Sigmoid colon (tissue), 7 donors: ENCODE results near the gene GPR160. TPM values are rescaled to one million over a fixed set of nuclear protein-coding genes. Genes with fewer than 3 reads are reported as not detected.
"Not testable (repeated sequence)": the region's sequence is repeated elsewhere in the genome, so short reads cannot be mapped to it uniquely, and the experiment has no call there.

ENCODE experiments used
- DNase-seq: peaks from one replicate; pipeline ENCODE4 v3.0.0-alpha.2; 2019
- H3K27ac ChIP-seq, 4 donors: fragments of 200-600 bp; sonication (generic); one replicate each; pipeline ENCODE4 v1.5.1; 2016 to 2019; ENCODE audit warnings: mild to moderate bottlenecking in 1 of 4
- H3K27me3 ChIP-seq, 3 donors: fragments of 200-600 bp; sonication (generic); one replicate each; pipeline ENCODE4 v1.5.1; 2019; ENCODE audit warnings: mild to moderate bottlenecking in 1 of 3
- H3K36me3 ChIP-seq, 4 donors: fragments of 200-600 bp; sonication (generic); one replicate each; pipeline ENCODE4 v1.5.1; 2016 to 2019
- H3K4me1 ChIP-seq, 4 donors: fragments of 200-600 bp; sonication (generic); one replicate each; pipeline ENCODE4 v1.5.1; 2017 to 2019
- H3K4me3 ChIP-seq, 4 donors: fragments of 200-600 bp; sonication (generic); one replicate each; pipeline ENCODE4 v1.5.1; 2017 to 2019; ENCODE audit warnings: mild to moderate bottlenecking in 2 of 4, moderate library complexity in 1 of 4
- H3K9me3 ChIP-seq, 4 donors: fragments of 200-600 bp in 3 of 4; sonication (generic) in 3 of 4; one replicate each; pipeline versions ENCODE4 v1.5.1 to v1.6.1; 2013 to 2019
- CTCF ChIP-seq, 4 experiments: fragments of 450-650 bp in 3 of 4; fragments of 200-600 bp in 1 of 4; IDR thresholded peaks; one replicate each; pipeline ENCODE4 v1.5.1; 2016 to 2019; ENCODE audit warnings: antibody characterized with exemption in 4 of 4, mild to moderate bottlenecking in 3 of 4, moderate library complexity in 2 of 4
- EP300 ChIP-seq, 4 donors: sonication (generic); formaldehyde crosslinking; IDR thresholded peaks; one replicate each; pipeline ENCODE4 v1.6.1; 2017; ENCODE audit warnings: antibody characterized with exemption in 4 of 4
- POLR2A ChIP-seq, 2 donors: fragments of 450-650 bp; IDR thresholded peaks; one replicate each; pipeline ENCODE4 v1.6.1; 2016; ENCODE audit warnings: antibody characterized with exemption in 2 of 2, mild to moderate bottlenecking in 2 of 2, moderate library complexity in 2 of 2
- POLR2AphosphoS5 ChIP-seq, 4 donors: sonication (generic); formaldehyde crosslinking; IDR thresholded peaks; one replicate each; pipeline ENCODE4 v1.6.1; 2017; ENCODE audit warnings: antibody characterized with exemption in 4 of 4
- WGBS, 2 donors: extraction: QIAGEN DNeasy Blood & Tissue Kit; methylation state at CpG; one replicate each; pipeline ENCODE4 v1.1.7; 2013; 5-methylcytosine and 5-hydroxymethylcytosine counted together
- intact Hi-C: fragments of 100-400 bp; cut with DNase I; formaldehyde crosslinking; loops from one replicate; pipeline ENCODE4 v1.15.1; 2023
- polyA plus RNA-seq, 3 donors: library from polyadenylated mRNA; stranded (reverse); fragments of 200-250 nt; gene quantifications; one replicate each; pipeline ENCODE4 v1.2.3, GENCODE V29; 2013
- total RNA-seq, 4 donors: library from RNA; depleted of rRNA; stranded (reverse); fragments of >200 nt; gene quantifications; one replicate each; pipeline ENCODE4 v1.1.0, GENCODE V29; 2016
- donor health status: healthy with polysubstance abuse.
- donor health status: Bipolar disorder and iron deficiency.
- donor health status: healthy.

GPR160 gene
- total and polyA plus RNA-seq, 7 donors = 0.16 to 93.7 (median 14.9) TPM; not detected in 1

DNA sequence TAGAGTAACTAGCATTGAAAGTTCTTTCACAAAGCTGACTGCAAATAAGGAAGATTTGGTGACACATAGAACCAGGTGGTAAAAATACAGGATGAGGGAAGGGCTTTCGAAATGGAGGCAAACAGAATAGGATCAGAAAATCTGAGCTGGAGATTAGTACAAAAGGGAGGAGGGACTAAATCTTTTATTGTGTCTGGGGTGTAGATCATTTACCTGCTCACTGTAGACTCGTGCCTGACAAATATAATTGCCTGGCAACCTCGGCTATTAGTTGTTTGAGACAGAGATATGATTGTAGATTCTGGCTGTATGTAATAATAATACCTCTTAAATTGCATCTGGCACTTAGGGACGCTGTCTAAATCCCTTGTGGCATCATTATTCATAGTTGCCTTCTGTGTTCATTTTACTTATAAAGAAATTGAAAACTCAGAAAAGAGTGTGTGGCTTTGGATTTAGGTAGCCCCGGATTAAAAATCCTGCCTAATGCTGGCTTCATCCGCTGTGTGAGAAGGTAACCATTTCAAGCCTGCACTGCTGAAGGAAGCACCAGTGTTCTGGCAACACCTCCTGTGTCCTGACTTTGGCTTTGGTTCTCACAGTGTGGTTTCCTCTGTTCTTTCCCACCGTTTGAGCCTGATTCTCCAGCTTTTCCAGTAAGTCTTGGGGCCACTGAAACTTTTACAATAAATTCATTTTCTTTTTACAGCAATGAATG, 25.0 kb upstream of the GPR160 start:
- intact Hi-C loops = no loop called here
- Histone ChIP-seq H3K27me3 (no peaks in the 10 kb centered on the region), H3K9me3 (no peaks in the 10 kb centered on the region), H3K27ac (no peak overlapping the region), H3K4me1 (no peaks in the 10 kb centered on the region), H3K36me3 (no peaks in the 10 kb centered on the region), H3K4me3 (no peak overlapping the region)
- 20 to 57% methylated on average over 7 of the region's 7 CpGs for WGBS, 2 donors
- TF ChIP-seq EP300 (IDR thresholded peaks at IDR 0.05) = no peak
- TF ChIP-seq CTCF (IDR thresholded peaks at IDR 0.05) = no peak
- no peak for TF ChIP-seq POLR2A (IDR thresholded peaks at IDR 0.05)
- no peak for TF ChIP-seq POLR2AphosphoS5 (IDR thresholded peaks at IDR 0.05)
- no peak for DNase-seq

- no peaks in the 10 kb centered on the region for H3K4me1 ChIP-seq
- WGBS, 2 donors = 92 to 94% methylated on average over 3 of the region's 3 CpGs
- intact Hi-C loops = no loop called here
- H3K27ac ChIP-seq = no peak overlapping the region
- H3K27me3 ChIP-seq = peaks cover 0 to 3% (median 0%) of the 10 kb centered on the region in 3 donors
- H3K4me3 ChIP-seq = no peak overlapping the region
- no peak for DNase-seq
- TF ChIP-seq CTCF (IDR thresholded peaks at IDR 0.05) (no peak), POLR2AphosphoS5 (IDR thresholded peaks at IDR 0.05) (no peak), POLR2A (IDR thresholded peaks at IDR 0.05) (no peak), EP300 (IDR thresholded peaks at IDR 0.05) (no peak)
- no peaks in the 10 kb centered on the region for H3K9me3 ChIP-seq
- no peaks in the 10 kb centered on the region for H3K36me3 ChIP-seq
These were observed 21.7 kb upstream of the GPR160 start for GRCh38 chr3:170016057-170016456.

- H3K27ac ChIP-seq, H3K27me3 ChIP-seq, intact Hi-C loops, H3K4me1 ChIP-seq, DNase-seq, H3K9me3 ChIP-seq, H3K4me3 ChIP-seq, H3K36me3 ChIP-seq: not testable (repeated sequence)
- 56 to 80% methylated on average over 4 of the region's 4 CpGs for WGBS, 2 donors
These were observed 18.5 kb upstream of the GPR160 start for GRCh38 chr3:170019306-170019705.

- H3K27me3 ChIP-seq = peaks cover 0 to 3% (median 0%) of the 10 kb centered on the region in 3 donors
- no peaks in the 10 kb centered on the region for H3K4me1 ChIP-seq
- DNase-seq = no peak
- no peak for TF ChIP-seq POLR2A (IDR thresholded peaks at IDR 0.05)
- no peak for TF ChIP-seq POLR2AphosphoS5 (IDR thresholded peaks at IDR 0.05)
- no peak for TF ChIP-seq CTCF (IDR thresholded peaks at IDR 0.05)
- TF ChIP-seq EP300 (IDR thresholded peaks at IDR 0.05) = no peak
- H3K4me3 ChIP-seq = no peak overlapping the region
- H3K9me3 ChIP-seq = no peaks in the 10 kb centered on the region
- intact Hi-C loops = no loop called here
- WGBS, 2 donors = 77 to 94% methylated on average over 3 of the region's 3 CpGs
- H3K36me3 ChIP-seq = no peaks in the 10 kb centered on the region
- H3K27ac ChIP-seq = no peak overlapping the region
These were observed 16.7 kb upstream of the GPR160 start for GRCh38 chr3:170021083-170021482.

DNA sequence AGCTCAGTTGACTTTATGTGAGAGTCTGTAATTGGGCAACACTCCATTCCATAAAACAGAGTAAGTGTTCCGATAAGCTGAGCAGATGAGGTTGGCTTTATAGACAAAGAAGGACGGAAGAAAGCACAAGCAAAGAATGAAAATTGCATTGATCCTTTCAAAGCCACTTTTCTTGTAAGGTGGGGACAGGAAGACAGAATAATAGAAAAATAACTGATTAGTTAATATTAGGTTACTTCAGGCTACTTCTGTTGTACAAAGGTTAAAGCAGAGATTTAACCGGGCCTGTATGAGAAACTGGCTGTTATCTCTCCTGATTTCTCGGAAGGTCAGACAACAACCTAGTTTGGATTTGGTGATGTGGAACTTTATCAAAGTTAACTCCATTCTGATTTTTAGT, 15.5 kb upstream of the GPR160 start:
- 92 to 95% methylated on average over 4 of the region's 4 CpGs for WGBS, 2 donors
- H3K27ac ChIP-seq = no peak overlapping the region

More for the DNA sequence above, 15.5 kb upstream of the GPR160 start:
- intact Hi-C loops = no loop called here
- no peak for TF ChIP-seq POLR2A (IDR thresholded peaks at IDR 0.05)
- no peak for TF ChIP-seq POLR2AphosphoS5 (IDR thresholded peaks at IDR 0.05)
- no peak for TF ChIP-seq EP300 (IDR thresholded peaks at IDR 0.05)
- TF ChIP-seq CTCF (IDR thresholded peaks at IDR 0.05) = no peak
- no peaks in the 10 kb centered on the region for H3K36me3 ChIP-seq
- peaks cover 0 to 3% (median 0%) of the 10 kb centered on the region in 3 donors for H3K27me3 ChIP-seq
- DNase-seq = no peak
- no peak overlapping the region for H3K4me3 ChIP-seq
- H3K4me1 ChIP-seq = no peaks in the 10 kb centered on the region
- no peaks in the 10 kb centered on the region for H3K9me3 ChIP-seq
